Kidney (tissue), 14 donors: ENCODE results near the gene GPR152. TPM values are rescaled to one million over a fixed set of nuclear protein-coding genes. Genes with fewer than 3 reads are reported as not detected.

Source experiments
- DNase-seq, 5 donors: peaks; one replicate each; pipeline ENCODE4 v3.0.0-alpha.2; 2013 to 2020
- FAIRE-seq: peaks from 2 replicates; lab custom pipeline; 2012; peaks lifted over from hg19 to GRCh38; lab: Jason Lieb, UNC
- H3K27ac ChIP-seq, 2 donors: one replicate each; pipeline ENCODE4 v1.7.0; 2013; ENCODE audit warnings: low read depth in 2 of 2, low read length in 2 of 2, inconsistent platforms in 1 of 2
- H3K27me3 ChIP-seq: one replicate; pipeline ENCODE4 v1.7.1; 2013; ENCODE audit warnings: low read length, inconsistent platforms; ENCODE audit not compliant: control insufficient read depth, insufficient read depth
- H3K36me3 ChIP-seq, 3 donors: one replicate each; pipeline versions ENCODE4 v1.7.0 to v1.7.1; 2013; ENCODE audit warnings: low read length in 3 of 3, control low read depth in 1 of 3, inconsistent platforms in 1 of 3; ENCODE audit not compliant: insufficient read depth in 3 of 3, control insufficient read depth in 2 of 3
- H3K4me1 ChIP-seq, 3 donors: one replicate each; pipeline versions ENCODE4 v1.7.0 to v1.7.1; 2013; ENCODE audit warnings: low read length in 3 of 3, inconsistent platforms in 1 of 3, low read depth in 1 of 3; ENCODE audit not compliant: control insufficient read depth in 2 of 3, insufficient read depth in 2 of 3
- H3K4me3 ChIP-seq, 3 donors: one replicate each; pipeline versions ENCODE4 v1.7.0 to v1.8.1; 2013; ENCODE audit warnings: low read length in 3 of 3, control low read depth in 1 of 3, inconsistent platforms in 1 of 3
- H3K9ac ChIP-seq, 3 donors: one replicate each; pipeline versions ENCODE4 v1.7.0 to v1.7.1; 2013; ENCODE audit warnings: low read length in 3 of 3, control low read depth in 1 of 3, inconsistent platforms in 1 of 3
- H3K9me3 ChIP-seq, 3 donors: one replicate each; pipeline versions ENCODE4 v1.7.0 to v1.7.1; 2013; ENCODE audit warnings: low read length in 3 of 3, control low read depth in 1 of 3, inconsistent platforms in 1 of 3; ENCODE audit not compliant: control insufficient read depth in 2 of 3, insufficient read depth in 1 of 3
- intact Hi-C: fragments of 100-400 bp; cut with DNase I; formaldehyde crosslinking; loops from one replicate; pipeline ENCODE4 v1.11.1; 2022
- polyA plus RNA-seq: library from polyadenylated mRNA; stranded (reverse); fragments of 350-450 nt; fragmentation: Illumina TruSeq; extraction: RNeasy Lipid Tissue Mini Kit (QIAGEN cat#74804); gene quantifications from one replicate; pipeline ENCODE4 v1.2.3, GENCODE V29; 2014; ENCODE audit warnings: low read depth, low replicate concordance; ENCODE audit not compliant: insufficient read depth
- total RNA-seq: library from RNA; stranded (reverse); fragmentation: NEBNext Ultra II Directional; extraction: Animal tissue kit (Norgen Biotek cat#: 25700); gene quantifications from one replicate; pipeline ENCODE4 v1.2.1, GENCODE V29; 2021
- TF ChIP-seq, protein P1 (sequence below): IDR thresholded peaks from 3 replicates; pipeline ENCODE4 v1.5.1; 2012; ENCODE audit warnings: mild to moderate bottlenecking, moderate library complexity, borderline replicate concordance; ENCODE audit not compliant: insufficient read depth; ENCODE audit errors: extremely low read depth
- donor health status: control.
- donor health status: control.
- donor health status: control.
- donor health status: control.
- donor health status: control.
- donor health status: DM: yes; HTN: yes; CAD: no.
- donor health status: Normal renal cell carcinoma (clear cell type).

GPR152 gene
- total and polyA plus RNA-seq, 2 donors from 2014 or later = not detected

GRCh38 chr11:67494371-67495233 lies 42.1 kb upstream of the GPR152 start:
- Histone ChIP-seq H3K27me3 (no peaks in the 10 kb centered on the region), H3K36me3 (peaks cover 0 to 13% (median 5%) of the 10 kb centered on the region in 3 donors), H3K9ac (no peak overlapping the region), H3K4me3 (no peak overlapping the region), H3K9me3 (no peaks in the 10 kb centered on the region), H3K27ac (no peak overlapping the region), H3K4me1 (no peaks in the 10 kb centered on the region)
- TF ChIP-seq, protein P1, sequence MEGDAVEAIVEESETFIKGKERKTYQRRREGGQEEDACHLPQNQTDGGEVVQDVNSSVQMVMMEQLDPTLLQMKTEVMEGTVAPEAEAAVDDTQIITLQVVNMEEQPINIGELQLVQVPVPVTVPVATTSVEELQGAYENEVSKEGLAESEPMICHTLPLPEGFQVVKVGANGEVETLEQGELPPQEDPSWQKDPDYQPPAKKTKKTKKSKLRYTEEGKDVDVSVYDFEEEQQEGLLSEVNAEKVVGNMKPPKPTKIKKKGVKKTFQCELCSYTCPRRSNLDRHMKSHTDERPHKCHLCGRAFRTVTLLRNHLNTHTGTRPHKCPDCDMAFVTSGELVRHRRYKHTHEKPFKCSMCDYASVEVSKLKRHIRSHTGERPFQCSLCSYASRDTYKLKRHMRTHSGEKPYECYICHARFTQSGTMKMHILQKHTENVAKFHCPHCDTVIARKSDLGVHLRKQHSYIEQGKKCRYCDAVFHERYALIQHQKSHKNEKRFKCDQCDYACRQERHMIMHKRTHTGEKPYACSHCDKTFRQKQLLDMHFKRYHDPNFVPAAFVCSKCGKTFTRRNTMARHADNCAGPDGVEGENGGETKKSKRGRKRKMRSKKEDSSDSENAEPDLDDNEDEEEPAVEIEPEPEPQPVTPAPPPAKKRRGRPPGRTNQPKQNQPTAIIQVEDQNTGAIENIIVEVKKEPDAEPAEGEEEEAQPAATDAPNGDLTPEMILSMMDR = no peak
- DNase-seq (peak in 1 of 5 donors; percentile 70), FAIRE-seq (no peak)
- intact Hi-C loops = no loop called here

DNA sequence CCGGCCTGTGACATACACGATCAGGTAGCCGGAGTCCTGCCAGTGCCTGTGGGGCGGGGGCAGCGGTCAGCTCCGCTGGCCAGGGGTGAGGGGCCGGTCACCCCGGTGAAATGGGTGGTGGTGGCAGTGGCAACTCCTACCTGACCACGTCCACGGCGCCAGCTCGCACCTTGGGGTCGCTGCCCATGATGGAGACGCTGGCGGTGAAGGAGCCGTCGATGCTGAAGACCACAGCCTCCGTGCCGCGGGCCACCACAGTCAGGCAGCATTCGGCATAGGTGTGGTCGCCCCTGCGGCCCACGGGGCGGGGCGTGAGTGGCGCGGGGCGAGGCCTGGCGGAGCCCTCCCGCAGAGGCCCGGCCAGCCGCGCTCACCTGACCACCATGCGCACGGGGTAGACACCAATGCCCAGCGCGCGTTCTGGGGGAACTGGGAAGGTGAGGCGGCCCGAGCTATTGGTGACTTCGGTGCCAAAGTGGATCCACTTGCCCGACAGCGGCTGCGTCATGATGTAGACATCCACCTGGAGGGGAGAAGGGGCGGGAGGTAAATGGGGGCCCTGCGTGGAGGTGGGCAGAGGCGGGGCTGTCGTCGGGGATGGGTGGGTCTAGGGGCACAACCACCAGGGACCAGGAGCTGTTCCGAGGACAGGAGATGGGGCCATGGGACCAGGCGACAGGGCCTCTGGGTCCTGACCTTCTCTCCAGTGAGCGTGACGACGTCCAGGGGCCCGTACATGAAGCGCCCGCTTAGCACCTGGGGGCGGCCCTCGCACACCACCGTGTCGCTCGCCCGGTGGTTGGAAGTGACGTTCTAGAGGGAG lies 41.2 kb upstream of the GPR152 start:
- Histone ChIP-seq H3K9me3 (no peaks in the 10 kb centered on the region), H3K4me3 (no peak overlapping the region), H3K36me3 (peaks cover 0 to 13% (median 5%) of the 10 kb centered on the region in 3 donors), H3K27me3 (no peaks in the 10 kb centered on the region), H3K27ac (no peak overlapping the region), H3K9ac (no peak overlapping the region), H3K4me1 (no peaks in the 10 kb centered on the region)
- no peak for FAIRE-seq
- peak in 1 of 5 donors; percentile 75 for DNase-seq
- intact Hi-C loops = no loop called here
- TF ChIP-seq, protein P1 = no peak

- DNase-seq = peak in 1 of 5 donors; percentile 68
- H3K4me3 ChIP-seq = no peak overlapping the region
- H3K9ac ChIP-seq = no peak overlapping the region
- H3K27me3 ChIP-seq = no peaks in the 10 kb centered on the region
- H3K4me1 ChIP-seq = no peaks in the 10 kb centered on the region
- H3K27ac ChIP-seq = no peak overlapping the region
- peaks cover 0 to 15% (median 3%) of the 10 kb centered on the region in 3 donors for H3K36me3 ChIP-seq
- intact Hi-C loops = no loop called here
- no peaks in the 10 kb centered on the region for H3K9me3 ChIP-seq
- TF ChIP-seq, protein P1 = no peak
- FAIRE-seq = no peak
Observed at GRCh38 chr11:67492801-67493547, 40.4 kb upstream of the GPR152 start.
